ENCODE results near the gene LRRC74B.

GRCh38 chr22:21016644-21017420, 28.9 kb upstream of the LRRC74B start:
- TF ChIP-seq CTCF (conservative IDR thresholded peaks at IDR 0.05) (no peak), ZFX (IDR thresholded peaks at IDR 0.05) (no peak)
